C4-2B (cell line): Measurements from ENCODE around the gene MRGPRX1.

ENCODE experiments used
- H3K27ac ChIP-seq: fragments of 450-650 bp; 2 replicates; pipeline ENCODE4 v1.5.1; 2017
- CTCF ChIP-seq: fragments of 450-650 bp; conservative IDR thresholded peaks from 2 replicates; pipeline ENCODE4 v1.5.1; 2017; ENCODE audit warnings: mild to moderate bottlenecking
- ZFX ChIP-seq: fragments of 450-650 bp; IDR thresholded peaks from 2 replicates; pipeline ENCODE4 v1.6.1; 2017

Gene MRGPRX1

GRCh38 chr11:18939314-18939713 is at the start of gene MRGPRX1:
Gene MRGPRX1, minus strand, starts transcription at chr11:18939414. Its CDS starts 4,630 bp downstream, at chr11:18934784.
- H3K27ac ChIP-seq: no peak within 1 kb of the TSS
- TF ChIP-seq ZFX: no peak
- no peak for TF ChIP-seq CTCF

GRCh38 chr11:18987454-18988231 is 48.4 kb upstream of the MRGPRX1 start:
- TF ChIP-seq ZFX (no peak), CTCF (no peak)
- no peak overlapping the region for H3K27ac ChIP-seq

GRCh38 chr11:18986744-18987143 is 47.5 kb upstream of the MRGPRX1 start:
- no peak overlapping the region for H3K27ac ChIP-seq
- no peak for TF ChIP-seq ZFX
- no peak for TF ChIP-seq CTCF

- TF ChIP-seq CTCF: no peak
- no peak for TF ChIP-seq ZFX
These were observed 42.7 kb upstream of the MRGPRX1 start for GRCh38 chr11:18981897-18982296.

GRCh38 chr11:18974192-18974591 is 35.0 kb upstream of the MRGPRX1 start:
- TF ChIP-seq CTCF (no peak), ZFX (no peak)
- no peak overlapping the region for H3K27ac ChIP-seq

More at GRCh38 chr11:18981897-18982296, 42.7 kb upstream of the MRGPRX1 start:
- H3K27ac ChIP-seq: no peak overlapping the region

GRCh38 chr11:18972336-18972735 is 33.1 kb upstream of the MRGPRX1 start:
- H3K27ac ChIP-seq: no peak overlapping the region
- TF ChIP-seq ZFX: no peak
- no peak for TF ChIP-seq CTCF

GRCh38 chr11:18969720-18970119 is 30.5 kb upstream of the MRGPRX1 start:
- TF ChIP-seq CTCF: no peak
- TF ChIP-seq ZFX: no peak
- H3K27ac ChIP-seq: no peak overlapping the region
